HepG2 (cell line): ENCODE measurements around the gene EXOC3L4. TPM values are rescaled to one million over a fixed set of nuclear protein-coding genes. Genes with fewer than 3 reads are reported as not detected.

Source experiments
- ATAC-seq: fragments of 200-7000 bp; cut with Tn5 transposase; 3 replicates; pipeline ENCODE4 v1.9.1; 2020; ENCODE audit warnings: mild to moderate bottlenecking, moderate library complexity
- BruUV-seq: library from RNA; stranded (reverse); fragments of 400-500 nt; replicated peaks from 2 replicates; lab custom pipeline; 2021; lab: Mats Ljungman, UMichigan
- CTCF ChIA-PET: fragments of 300-600 bp; formaldehyde crosslinking; extraction: SDS; loops from one replicate; lab custom pipeline; 2021; ENCODE audit warnings: low total read pairs, inconsistent platforms, low intra/inter-chr PET ratio; lab: Yijun Ruan, JAX
- POLR2A ChIA-PET: fragments of 350-600 bp; sonication (Branson Sonifier 250); formaldehyde crosslinking; loops from one replicate; lab custom pipeline; 2020; ENCODE audit warnings: antibody characterized with exemption, inconsistent platforms; lab: Yijun Ruan, JAX
- DNase-seq: peaks from one replicate; pipeline ENCODE4 v3.0.0-alpha.2; 2015; ENCODE audit warnings: low spot score
- FAIRE-seq: peaks from 3 replicates; lab custom pipeline; 2011; peaks lifted over from hg19 to GRCh38; lab: Jason Lieb, UNC
- H2AFZ ChIP-seq: one replicate; pipeline ENCODE4 v1.6.1; 2011; ENCODE audit warnings: low read length, inconsistent platforms
- H3K27ac ChIP-seq: fragments of 300-600 bp; 3 replicates; pipeline ENCODE4 v1.8.0; 2011; ENCODE audit warnings: mixed run types, mild to moderate bottlenecking, mixed read lengths, low read length, inconsistent platforms; ENCODE audit not compliant: insufficient read depth; ENCODE audit errors: extremely low read length
- H3K27me3 ChIP-seq, 2 experiments: fragments of 200-600 bp in 1 of 2; 2 replicates in 1 of 2; 3 replicates in 1 of 2; pipeline versions ENCODE4 v1.6.0 to v1.8.0; 2011; ENCODE audit warnings: low read length in 2 of 2, mild to moderate bottlenecking in 2 of 2, moderate library complexity in 2 of 2, inconsistent platforms in 1 of 2; ENCODE audit not compliant: insufficient read depth in 2 of 2, control insufficient read depth in 1 of 2
- H3K36me3 ChIP-seq, 2 experiments: fragments of 200-600 bp in 1 of 2; replicated peaks in 1 of 2; 2 replicates in 1 of 2; 3 replicates in 1 of 2; pipeline versions ENCODE4 v1.5.1 to v1.8.0; 2011; ENCODE audit warnings: low read length in 2 of 2, inconsistent platforms in 1 of 2; ENCODE audit not compliant: insufficient read depth in 2 of 2, control insufficient read depth in 1 of 2
- H3K4me1 ChIP-seq: 2 replicates; pipeline ENCODE4 v1.5.1; 2012; ENCODE audit warnings: low read length, inconsistent platforms; ENCODE audit not compliant: insufficient read depth
- H3K4me2 ChIP-seq: 2 replicates; pipeline ENCODE4 v1.6.0; 2011; ENCODE audit warnings: low read depth, low read length, inconsistent platforms
- H3K4me3 ChIP-seq, 3 experiments: fragments of 200-600 bp in 1 of 3; sonication (generic), shearing (Covaris generic) in 1 of 3; replicated peaks in 1 of 3; 2 replicates each; pipeline ENCODE4 v1.5.1; 2011 to 2016; ENCODE audit warnings: low read length in 3 of 3, inconsistent platforms in 2 of 3, low read depth in 2 of 3, mild to moderate bottlenecking in 2 of 3, control low read depth in 1 of 3, mixed read lengths in 1 of 3; ENCODE audit not compliant: insufficient read depth in 1 of 3
- H3K79me2 ChIP-seq: one replicate; pipeline ENCODE4 v1.6.1; 2011; ENCODE audit warnings: low read length, inconsistent platforms; ENCODE audit not compliant: insufficient read depth
- H3K9ac ChIP-seq: 2 replicates; pipeline ENCODE4 v1.6.0; 2011; ENCODE audit warnings: mild to moderate bottlenecking, low read depth, low read length, inconsistent platforms; ENCODE audit not compliant: insufficient read depth
- H3K9me3 ChIP-seq: 2 replicates; pipeline ENCODE4 v1.5.1; 2012; ENCODE audit warnings: mild to moderate bottlenecking, low read length
- H4K20me1 ChIP-seq: 2 replicates; pipeline ENCODE4 v1.6.0; 2011; ENCODE audit warnings: inconsistent platforms, mild to moderate bottlenecking, low read length, moderate library complexity; ENCODE audit not compliant: insufficient read depth
- CREB3 ChIP-seq: sonication (generic); formaldehyde crosslinking; IDR thresholded peaks from 2 replicates; pipeline ENCODE4 v1.5.0; 2020; ENCODE audit warnings: missing genetic modification reagents
- DRAP1 ChIP-seq: IDR thresholded peaks from 2 replicates; pipeline ENCODE4 v1.6.1; 2016; ENCODE audit warnings: missing genetic modification reagents, missing compliant biosample characterization
- GLI4 ChIP-seq: sonication (generic); formaldehyde crosslinking; IDR thresholded peaks from 2 replicates; pipeline ENCODE4 v1.5.1; 2020; ENCODE audit warnings: missing genetic modification reagents, mild to moderate bottlenecking, moderate library complexity, borderline replicate concordance
- ISL2 ChIP-seq: sonication (generic); formaldehyde crosslinking; IDR thresholded peaks from 2 replicates; pipeline ENCODE4 v1.5.0; 2020; ENCODE audit warnings: missing genetic modification reagents
- SALL1 ChIP-seq: sonication (generic); formaldehyde crosslinking; IDR thresholded peaks from 2 replicates; pipeline ENCODE4 v1.8.0; 2022; ENCODE audit warnings: mild to moderate bottlenecking, missing genetic modification reagents
- SATB2 ChIP-seq: sonication (generic); formaldehyde crosslinking; IDR thresholded peaks from 2 replicates; pipeline ENCODE4 v1.5.0; 2020; ENCODE audit warnings: missing genetic modification reagents
- SMAD3 ChIP-seq: sonication (generic); formaldehyde crosslinking; IDR thresholded peaks from 2 replicates; pipeline ENCODE4 v1.4.0; 2020; ENCODE audit warnings: missing genetic modification reagents
- SPEN ChIP-seq: sonication (generic); formaldehyde crosslinking; IDR thresholded peaks from 2 replicates; pipeline ENCODE4 v1.5.1; 2020; ENCODE audit warnings: low read depth, mild to moderate bottlenecking, missing genetic modification reagents
- TSC22D2 ChIP-seq: sonication (generic); formaldehyde crosslinking; IDR thresholded peaks from 2 replicates; pipeline ENCODE4 v1.5.1; 2020; ENCODE audit warnings: missing genetic modification reagents, mild to moderate bottlenecking, borderline replicate concordance
- ZNF136 ChIP-seq: sonication (generic); formaldehyde crosslinking; IDR thresholded peaks from 2 replicates; pipeline ENCODE4 v1.8.1; 2022; ENCODE audit warnings: low read depth, mild to moderate bottlenecking, moderate library complexity, missing genetic modification reagents
- ZNF660 ChIP-seq: sonication (generic); formaldehyde crosslinking; IDR thresholded peaks from 2 replicates; pipeline ENCODE4 v1.5.1; 2020; ENCODE audit warnings: mild to moderate bottlenecking, low read depth, missing genetic modification reagents, borderline replicate concordance
- ZSCAN20 ChIP-seq: sonication (generic); formaldehyde crosslinking; IDR thresholded peaks from 2 replicates; pipeline ENCODE4 v1.4.0; 2020; ENCODE audit warnings: missing genetic modification reagents, mild to moderate bottlenecking, borderline replicate concordance
- WGBS: methylation state at CpG from one replicate; pipeline ENCODE4 v1.1.6; 2017; ENCODE audit warnings: low lambda C conversion rate; 5-methylcytosine and 5-hydroxymethylcytosine counted together
- in situ Hi-C: cut with HindIII; loops from 2 replicates; pipeline ENCODE4 v1.10.0; 2017; ENCODE audit warnings: low pct_unique_long_range_greater_than_20kb; ENCODE audit not compliant: extremely low pct_ligation_motif_present
- intact Hi-C: fragments of 100-400 bp; cut with micrococcal nuclease; formaldehyde crosslinking; loops from one replicate; pipeline ENCODE4 v1.10.0; 2022; ENCODE audit not compliant: unreplicated experiment
- polyA plus RNA-seq, 8 experiments: library from polyadenylated mRNA; depleted of rRNA in 3 of 8; stranded (reverse) in 7 of 8; unstranded in 1 of 8; fragments of >200 nt; fragmentation: Illumina TruSeq in 4 of 8; extraction: Trizol in 4 of 8; gene quantifications; 2 replicates each; pipeline versions ENCODE4 v1.2.1 to v1.2.3, GENCODE V29; 2011 to 2016; ENCODE audit warnings: low read depth in 4 of 8, missing spikeins in 1 of 8, mixed read lengths in 1 of 8; ENCODE audit not compliant: insufficient read depth in 1 of 8
- total RNA-seq, 5 experiments: library from RNA; depleted of rRNA; stranded (reverse); fragments of >200 nt; fragmentation: Illumina TruSeq; extraction: Trizol; gene quantifications; 2 replicates each; pipeline ENCODE4 v1.2.3, GENCODE V29; 2016; ENCODE audit warnings: low read depth in 1 of 5
- TF ChIP-seq, protein P1 (sequence below): sonication (generic); formaldehyde crosslinking; IDR thresholded peaks from 2 replicates; pipeline ENCODE4 v1.4.0; 2020; ENCODE audit warnings: missing genetic modification reagents
- TF ChIP-seq, protein P2 (sequence below): sonication (generic); formaldehyde crosslinking; conservative IDR thresholded peaks from 2 replicates; pipeline ENCODE4 v1.4.0; 2020; ENCODE audit warnings: mild to moderate bottlenecking, missing genetic modification reagents, moderate library complexity

Gene EXOC3L4
- total and polyA plus RNA-seq, 2 of the 13 experiments (the other 11 are each of a cell fraction or from before 2014, with no cell fraction given) = 11.8 to 27.0 TPM

- POLR2A ChIA-PET = interaction anchor here (1.4 kb wide), 1 partner anchor 195 kb away, joined by 3 read pairs; the partner anchor contains the start of gene EIF5
- 46% methylated on average over 29 of the region's 29 CpGs for WGBS
- H3K9me3 ChIP-seq = no peaks in the 10 kb centered on the region
- H3K4me3 ChIP-seq = peak overlapping the region in 1 of 3 experiments; percentile 48; a peak in 1 of 6 replicates
- no peaks in the 10 kb centered on the region for H4K20me1 ChIP-seq
- FAIRE-seq = no peak
- no TSS peak for BruUV-seq
- H2AFZ ChIP-seq = no peak overlapping the region
- peaks cover 3 to 40% of the 10 kb centered on the region in 2 experiments; a peak in 2 of 5 replicates for H3K27me3 ChIP-seq
- intact Hi-C loops = no loop called here
- no peak for DNase-seq
- ATAC-seq = no peak
- H3K4me2 ChIP-seq = peak overlapping the region; percentile 53; the same call in 1 of the 2 replicates
- no peak overlapping the region for H3K9ac ChIP-seq
- in situ Hi-C loops = no loop called here
- CTCF ChIA-PET = no interaction called here
- H3K79me2 ChIP-seq = no peaks in the 10 kb centered on the region
- H3K27ac ChIP-seq = no peak overlapping the region
- H3K36me3 ChIP-seq = no peaks in the 10 kb centered on the region
- H3K4me1 ChIP-seq = peaks cover 34% of the 10 kb centered on the region
- TF ChIP-seq SMAD3 (CRISPR knock-in tag) (no peak), CREB3 (CRISPR knock-in tag) (no peak), SPEN (CRISPR knock-in tag) (no peak), ZNF660 (CRISPR knock-in tag) (no peak), ZSCAN20 (CRISPR knock-in tag) (no peak), ZNF136 (CRISPR knock-in tag) (no peak), ISL2 (CRISPR knock-in tag) (no peak), TSC22D2 (no peak), SATB2 (no peak), GLI4 (CRISPR knock-in tag) (no peak), SALL1 (no peak), DRAP1 (CRISPR knock-in tag) (no peak)
- TF ChIP-seq, protein P1, sequence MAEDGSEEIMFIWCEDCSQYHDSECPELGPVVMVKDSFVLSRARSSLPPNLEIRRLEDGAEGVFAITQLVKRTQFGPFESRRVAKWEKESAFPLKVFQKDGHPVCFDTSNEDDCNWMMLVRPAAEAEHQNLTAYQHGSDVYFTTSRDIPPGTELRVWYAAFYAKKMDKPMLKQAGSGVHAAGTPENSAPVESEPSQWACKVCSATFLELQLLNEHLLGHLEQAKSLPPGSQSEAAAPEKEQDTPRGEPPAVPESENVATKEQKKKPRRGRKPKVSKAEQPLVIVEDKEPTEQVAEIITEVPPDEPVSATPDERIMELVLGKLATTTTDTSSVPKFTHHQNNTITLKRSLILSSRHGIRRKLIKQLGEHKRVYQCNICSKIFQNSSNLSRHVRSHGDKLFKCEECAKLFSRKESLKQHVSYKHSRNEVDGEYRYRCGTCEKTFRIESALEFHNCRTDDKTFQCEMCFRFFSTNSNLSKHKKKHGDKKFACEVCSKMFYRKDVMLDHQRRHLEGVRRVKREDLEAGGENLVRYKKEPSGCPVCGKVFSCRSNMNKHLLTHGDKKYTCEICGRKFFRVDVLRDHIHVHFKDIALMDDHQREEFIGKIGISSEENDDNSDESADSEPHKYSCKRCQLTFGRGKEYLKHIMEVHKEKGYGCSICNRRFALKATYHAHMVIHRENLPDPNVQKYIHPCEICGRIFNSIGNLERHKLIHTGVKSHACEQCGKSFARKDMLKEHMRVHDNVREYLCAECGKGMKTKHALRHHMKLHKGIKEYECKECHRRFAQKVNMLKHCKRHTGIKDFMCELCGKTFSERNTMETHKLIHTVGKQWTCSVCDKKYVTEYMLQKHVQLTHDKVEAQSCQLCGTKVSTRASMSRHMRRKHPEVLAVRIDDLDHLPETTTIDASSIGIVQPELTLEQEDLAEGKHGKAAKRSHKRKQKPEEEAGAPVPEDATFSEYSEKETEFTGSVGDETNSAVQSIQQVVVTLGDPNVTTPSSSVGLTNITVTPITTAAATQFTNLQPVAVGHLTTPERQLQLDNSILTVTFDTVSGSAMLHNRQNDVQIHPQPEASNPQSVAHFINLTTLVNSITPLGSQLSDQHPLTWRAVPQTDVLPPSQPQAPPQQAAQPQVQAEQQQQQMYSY (CRISPR knock-in tag) = no peak
- TF ChIP-seq, protein P2, sequence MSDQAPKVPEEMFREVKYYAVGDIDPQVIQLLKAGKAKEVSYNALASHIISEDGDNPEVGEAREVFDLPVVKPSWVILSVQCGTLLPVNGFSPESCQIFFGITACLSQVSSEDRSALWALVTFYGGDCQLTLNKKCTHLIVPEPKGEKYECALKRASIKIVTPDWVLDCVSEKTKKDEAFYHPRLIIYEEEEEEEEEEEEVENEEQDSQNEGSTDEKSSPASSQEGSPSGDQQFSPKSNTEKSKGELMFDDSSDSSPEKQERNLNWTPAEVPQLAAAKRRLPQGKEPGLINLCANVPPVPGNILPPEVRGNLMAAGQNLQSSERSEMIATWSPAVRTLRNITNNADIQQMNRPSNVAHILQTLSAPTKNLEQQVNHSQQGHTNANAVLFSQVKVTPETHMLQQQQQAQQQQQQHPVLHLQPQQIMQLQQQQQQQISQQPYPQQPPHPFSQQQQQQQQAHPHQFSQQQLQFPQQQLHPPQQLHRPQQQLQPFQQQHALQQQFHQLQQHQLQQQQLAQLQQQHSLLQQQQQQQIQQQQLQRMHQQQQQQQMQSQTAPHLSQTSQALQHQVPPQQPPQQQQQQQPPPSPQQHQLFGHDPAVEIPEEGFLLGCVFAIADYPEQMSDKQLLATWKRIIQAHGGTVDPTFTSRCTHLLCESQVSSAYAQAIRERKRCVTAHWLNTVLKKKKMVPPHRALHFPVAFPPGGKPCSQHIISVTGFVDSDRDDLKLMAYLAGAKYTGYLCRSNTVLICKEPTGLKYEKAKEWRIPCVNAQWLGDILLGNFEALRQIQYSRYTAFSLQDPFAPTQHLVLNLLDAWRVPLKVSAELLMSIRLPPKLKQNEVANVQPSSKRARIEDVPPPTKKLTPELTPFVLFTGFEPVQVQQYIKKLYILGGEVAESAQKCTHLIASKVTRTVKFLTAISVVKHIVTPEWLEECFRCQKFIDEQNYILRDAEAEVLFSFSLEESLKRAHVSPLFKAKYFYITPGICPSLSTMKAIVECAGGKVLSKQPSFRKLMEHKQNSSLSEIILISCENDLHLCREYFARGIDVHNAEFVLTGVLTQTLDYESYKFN (CRISPR knock-in tag) = no peak
Measured at GRCh38 chr14:103139132-103140025, 44.9 kb downstream of the EXOC3L4 start.
